Ishikawa (cell line): ENCODE measurements around the gene FDXR.

ENCODE experiments used
- EP300 ChIP-seq: IDR thresholded peaks from 2 replicates; pipeline ENCODE4 v1.6.1; 2012; ENCODE audit warnings: borderline replicate concordance
- RAD21 ChIP-seq: IDR thresholded peaks from 2 replicates; pipeline ENCODE4 v1.6.1; 2012; ENCODE audit warnings: low read depth
- TAF1 ChIP-seq: IDR thresholded peaks from 2 replicates; pipeline ENCODE4 v1.6.1; 2012; ENCODE audit warnings: low read depth, mild to moderate bottlenecking
- YY1 ChIP-seq: IDR thresholded peaks from 2 replicates; pipeline ENCODE4 v1.6.1; 2012; ENCODE audit warnings: low read depth
- ZBTB7A ChIP-seq: IDR thresholded peaks from 2 replicates; pipeline ENCODE4 v1.6.1; 2012; ENCODE audit warnings: low read depth
- TF ChIP-seq, protein P1 (sequence below): IDR thresholded peaks from 2 replicates; pipeline ENCODE4 v1.6.1; 2012

DNA sequence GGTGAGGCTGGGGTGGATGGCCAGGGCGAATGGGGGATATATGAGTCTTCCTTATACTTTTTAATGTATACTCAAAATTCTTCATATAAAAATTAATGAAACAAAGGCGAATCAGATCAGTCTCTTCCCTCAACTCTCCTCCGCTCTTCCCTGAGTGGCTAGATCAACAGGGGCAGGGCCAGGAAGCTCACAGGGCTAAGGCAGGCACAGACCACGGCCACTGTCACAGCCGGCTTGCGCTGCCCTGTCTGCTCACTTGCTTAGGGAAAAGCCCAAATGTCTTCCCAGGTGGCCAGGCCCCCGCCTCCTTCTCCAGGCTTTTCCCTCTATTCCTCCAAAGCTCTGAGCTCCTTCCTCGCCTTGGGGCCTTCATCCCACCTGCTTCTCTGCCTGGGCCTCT lies 19.1 kb downstream of the FDXR start:
- no peak for TF ChIP-seq YY1
- no peak for TF ChIP-seq TAF1
- TF ChIP-seq ZBTB7A = no peak
- no peak for TF ChIP-seq EP300
- no peak for TF ChIP-seq RAD21
- TF ChIP-seq, protein P1, sequence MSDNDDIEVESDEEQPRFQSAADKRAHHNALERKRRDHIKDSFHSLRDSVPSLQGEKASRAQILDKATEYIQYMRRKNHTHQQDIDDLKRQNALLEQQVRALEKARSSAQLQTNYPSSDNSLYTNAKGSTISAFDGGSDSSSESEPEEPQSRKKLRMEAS = no peak
